GM23338 (cell line): ENCODE data around the gene ARHGEF10L.

Source experiments
- EZH2 ChIP-seq: fragments of 200-600 bp; sonication (generic); IDR thresholded peaks from one replicate; pipeline ENCODE4 v1.8.0; 2017; ENCODE audit warnings: antibody characterized with exemption, mild to moderate bottlenecking, low read depth; ENCODE audit not compliant: unreplicated experiment
- TF ChIP-seq, protein P1 (sequence below), 2 experiments: fragments of 200-600 bp in 1 of 2; sonication (generic) in 1 of 2; conservative IDR thresholded peaks; 2 replicates each; pipeline versions ENCODE4 v1.5.1 to v1.6.1; 2016 to 2017; ENCODE audit warnings: antibody characterized with exemption in 2 of 2, low read depth in 2 of 2, mild to moderate bottlenecking in 2 of 2, moderate library complexity in 1 of 2

DNA sequence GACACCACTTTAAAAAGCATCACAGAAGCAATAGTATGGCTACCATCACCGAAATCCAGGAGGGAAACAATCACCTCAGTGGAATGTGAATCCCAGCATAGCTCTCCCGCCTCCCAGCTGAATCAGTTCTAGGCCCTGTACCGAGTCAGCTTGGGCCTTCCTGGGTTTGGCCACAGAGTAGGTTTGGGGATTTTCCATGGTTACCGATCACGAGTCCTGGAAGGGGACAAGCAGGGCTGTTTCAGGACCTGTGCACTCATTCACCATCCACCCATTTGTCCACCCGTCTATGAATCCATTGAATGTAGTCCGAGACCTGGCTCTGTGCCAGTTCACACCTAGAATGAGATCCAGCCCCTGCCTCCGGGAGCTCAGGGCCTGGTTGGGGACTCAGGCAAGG lies 94.2 kb downstream of the ARHGEF10L start:
- no peak for TF ChIP-seq EZH2
- TF ChIP-seq, protein P1, sequence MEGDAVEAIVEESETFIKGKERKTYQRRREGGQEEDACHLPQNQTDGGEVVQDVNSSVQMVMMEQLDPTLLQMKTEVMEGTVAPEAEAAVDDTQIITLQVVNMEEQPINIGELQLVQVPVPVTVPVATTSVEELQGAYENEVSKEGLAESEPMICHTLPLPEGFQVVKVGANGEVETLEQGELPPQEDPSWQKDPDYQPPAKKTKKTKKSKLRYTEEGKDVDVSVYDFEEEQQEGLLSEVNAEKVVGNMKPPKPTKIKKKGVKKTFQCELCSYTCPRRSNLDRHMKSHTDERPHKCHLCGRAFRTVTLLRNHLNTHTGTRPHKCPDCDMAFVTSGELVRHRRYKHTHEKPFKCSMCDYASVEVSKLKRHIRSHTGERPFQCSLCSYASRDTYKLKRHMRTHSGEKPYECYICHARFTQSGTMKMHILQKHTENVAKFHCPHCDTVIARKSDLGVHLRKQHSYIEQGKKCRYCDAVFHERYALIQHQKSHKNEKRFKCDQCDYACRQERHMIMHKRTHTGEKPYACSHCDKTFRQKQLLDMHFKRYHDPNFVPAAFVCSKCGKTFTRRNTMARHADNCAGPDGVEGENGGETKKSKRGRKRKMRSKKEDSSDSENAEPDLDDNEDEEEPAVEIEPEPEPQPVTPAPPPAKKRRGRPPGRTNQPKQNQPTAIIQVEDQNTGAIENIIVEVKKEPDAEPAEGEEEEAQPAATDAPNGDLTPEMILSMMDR (conservative IDR thresholded peaks at IDR 0.05; ENCODE audit: low read depth in 2 of 2) = no peak
